ENCODE data around the gene SPPL3. TPM values are rescaled to one million over a fixed set of nuclear protein-coding genes. Genes with fewer than 3 reads are reported as not detected.
A peak's percentile ranks its signal among the peaks of the same experiment; 100 is the strongest.

The SPPL3 gene
- total RNA-seq, 1 donor from 2014 or later = 25.8 TPM

- no peak overlapping the region for H2AFZ ChIP-seq (replicated peaks)
- H3K27me3 ChIP-seq = no peaks in the 10 kb centered on the region
- no peaks in the 10 kb centered on the region for H3K9me3 ChIP-seq (ENCODE audit: low read depth)
- H3K4me2 ChIP-seq = no peak overlapping the region
- no peak overlapping the region for H3K4me3 ChIP-seq
- H4K20me1 ChIP-seq (ENCODE audit: low read depth) = peaks cover 65% of the 10 kb centered on the region
- Mint-ChIP-seq H3K4me1 (peaks cover 3% of the 10 kb centered on the region), H3K27me3 (ENCODE audit: insufficient read depth, low read depth) (peaks cover 8% of the 10 kb centered on the region), H3K9me3 (no peaks in the 10 kb centered on the region), H3K36me3 (peaks cover 41% of the 10 kb centered on the region), H3K4me3 (no peak overlapping the region), H3K27ac (no peak overlapping the region)
- H3K4me1 ChIP-seq = no peaks in the 10 kb centered on the region
- no peak overlapping the region for H3K27ac ChIP-seq
- no peak overlapping the region for H3K9ac ChIP-seq
- peaks cover 29% of the 10 kb centered on the region for H3K79me2 ChIP-seq (ENCODE audit: low read depth)
- H3F3A ChIP-seq (ENCODE audit: low read depth) = peaks cover 6% of the 10 kb centered on the region
- no peak for DNase-seq (ENCODE audit: low spot score)
- TF ChIP-seq EZH2phosphoT487 (IDR thresholded peaks at IDR 0.05) (no peak), EZH2 (IDR thresholded peaks at IDR 0.05) (no peak)
- TF ChIP-seq, protein P1, sequence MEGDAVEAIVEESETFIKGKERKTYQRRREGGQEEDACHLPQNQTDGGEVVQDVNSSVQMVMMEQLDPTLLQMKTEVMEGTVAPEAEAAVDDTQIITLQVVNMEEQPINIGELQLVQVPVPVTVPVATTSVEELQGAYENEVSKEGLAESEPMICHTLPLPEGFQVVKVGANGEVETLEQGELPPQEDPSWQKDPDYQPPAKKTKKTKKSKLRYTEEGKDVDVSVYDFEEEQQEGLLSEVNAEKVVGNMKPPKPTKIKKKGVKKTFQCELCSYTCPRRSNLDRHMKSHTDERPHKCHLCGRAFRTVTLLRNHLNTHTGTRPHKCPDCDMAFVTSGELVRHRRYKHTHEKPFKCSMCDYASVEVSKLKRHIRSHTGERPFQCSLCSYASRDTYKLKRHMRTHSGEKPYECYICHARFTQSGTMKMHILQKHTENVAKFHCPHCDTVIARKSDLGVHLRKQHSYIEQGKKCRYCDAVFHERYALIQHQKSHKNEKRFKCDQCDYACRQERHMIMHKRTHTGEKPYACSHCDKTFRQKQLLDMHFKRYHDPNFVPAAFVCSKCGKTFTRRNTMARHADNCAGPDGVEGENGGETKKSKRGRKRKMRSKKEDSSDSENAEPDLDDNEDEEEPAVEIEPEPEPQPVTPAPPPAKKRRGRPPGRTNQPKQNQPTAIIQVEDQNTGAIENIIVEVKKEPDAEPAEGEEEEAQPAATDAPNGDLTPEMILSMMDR (IDR thresholded peaks at IDR 0.05) = no peak
- peaks cover 6% of the 10 kb centered on the region for H3K36me3 ChIP-seq
These were observed 186.1 kb downstream of the SPPL3 start for GRCh38 chr12:120718055-120718454.

GRCh38 chr12:120713861-120714482 is 190.2 kb downstream of the SPPL3 start:
- H3K4me3 Mint-ChIP-seq = no peak overlapping the region

GRCh38 chr12:120712610-120713009 is 191.5 kb downstream of the SPPL3 start:
- peaks cover 30% of the 10 kb centered on the region for H3K4me1 Mint-ChIP-seq
- Histone ChIP-seq H3F3A (ENCODE audit: low read depth) (peaks cover 14% of the 10 kb centered on the region), H3K27me3 (no peaks in the 10 kb centered on the region), H2AFZ (replicated peaks) (no peak overlapping the region), H3K4me2 (peak overlapping the region; percentile 100), H3K79me2 (ENCODE audit: low read depth) (peaks cover 57% of the 10 kb centered on the region), H3K9ac (no peak overlapping the region), H3K9me3 (ENCODE audit: low read depth) (no peaks in the 10 kb centered on the region), H3K27ac (no peak overlapping the region), H4K20me1 (ENCODE audit: low read depth) (peaks cover 63% of the 10 kb centered on the region), H3K4me3 (no peak overlapping the region), H3K4me1 (peaks cover 20% of the 10 kb centered on the region), H3K36me3 (peaks cover 3% of the 10 kb centered on the region)
- H3K4me3 Mint-ChIP-seq = no peak overlapping the region
- no peaks in the 10 kb centered on the region for H3K9me3 Mint-ChIP-seq
- no peak for TF ChIP-seq EZH2 (IDR thresholded peaks at IDR 0.05)
- TF ChIP-seq, protein P1 (IDR thresholded peaks at IDR 0.05) = no peak
- no peak for TF ChIP-seq EZH2phosphoT487 (IDR thresholded peaks at IDR 0.05)
- peaks cover 16% of the 10 kb centered on the region for H3K36me3 Mint-ChIP-seq
- peaks cover 3% of the 10 kb centered on the region for H3K27me3 Mint-ChIP-seq (ENCODE audit: insufficient read depth, low read depth)
- DNase-seq (ENCODE audit: low spot score) = no peak
- no peak overlapping the region for H3K27ac Mint-ChIP-seq

More at GRCh38 chr12:120713861-120714482, 190.2 kb downstream of the SPPL3 start:
- Histone ChIP-seq H3F3A (ENCODE audit: low read depth) (peaks cover 12% of the 10 kb centered on the region), H3K79me2 (ENCODE audit: low read depth) (peaks cover 57% of the 10 kb centered on the region), H3K4me3 (no peak overlapping the region), H3K9me3 (ENCODE audit: low read depth) (no peaks in the 10 kb centered on the region), H3K9ac (no peak overlapping the region), H3K36me3 (peaks cover 6% of the 10 kb centered on the region), H3K27me3 (no peaks in the 10 kb centered on the region), H2AFZ (replicated peaks) (no peak overlapping the region), H3K4me1 (peaks cover 20% of the 10 kb centered on the region), H3K4me2 (no peak overlapping the region), H3K27ac (no peak overlapping the region), H4K20me1 (ENCODE audit: low read depth) (peaks cover 75% of the 10 kb centered on the region)
- Mint-ChIP-seq H3K27me3 (ENCODE audit: insufficient read depth, low read depth) (peaks cover 3% of the 10 kb centered on the region), H3K9me3 (no peaks in the 10 kb centered on the region), H3K4me1 (peaks cover 30% of the 10 kb centered on the region), H3K27ac (no peak overlapping the region), H3K36me3 (peaks cover 23% of the 10 kb centered on the region)
- TF ChIP-seq, protein P1 (IDR thresholded peaks at IDR 0.05) = peak; percentile 89
- no peak for TF ChIP-seq EZH2phosphoT487 (IDR thresholded peaks at IDR 0.05)
- DNase-seq (ENCODE audit: low spot score) = peak; percentile 92

Other genes with a start within 250 kb of the SPPL3 start
- 94.7 and 100 TPM in 2 replicates for gene MLEC, start 217.2 kb downstream of the SPPL3 start, total RNA-seq (ENCODE audit: low replicate concordance)
- gene UNC119B, start 193.9 kb downstream of the SPPL3 start, total RNA-seq (ENCODE audit: low replicate concordance) = 58.4 and 58.9 TPM in 2 replicates
- gene ACADS, start 178.5 kb downstream of the SPPL3 start, total RNA-seq (ENCODE audit: low replicate concordance) = 0.88 and 4.2 TPM in 2 replicates
- not detected in 2 replicates for gene HNF1A, start 74.2 kb upstream of the SPPL3 start, total RNA-seq (ENCODE audit: low replicate concordance)
- gene C12orf43, start 112.1 kb upstream of the SPPL3 start, total RNA-seq (ENCODE audit: low replicate concordance) = 12.8 and 18.8 TPM in 2 replicates
- gene OASL, start 134.9 kb upstream of the SPPL3 start, total RNA-seq (ENCODE audit: low replicate concordance) = not detected in 2 replicates
- 0.46 and 0.71 TPM in 2 replicates for gene P2RX7, start 228.5 kb upstream of the SPPL3 start, total RNA-seq (ENCODE audit: low replicate concordance)